Breast epithelium (tissue), 4 donors: Measurements from ENCODE around the gene INTS3. TPM values are rescaled to one million over a fixed set of nuclear protein-coding genes. Genes with fewer than 3 reads are reported as not detected.
A peak's percentile ranks its signal among the peaks of the same experiment; 100 is the strongest.

Source experiments
- DNase-seq, 2 donors: peaks; one replicate each; pipeline ENCODE4 v3.0.0-alpha.2; 2019; ENCODE audit warnings: low spot score in 2 of 2
- H3K27ac ChIP-seq, 2 donors: fragments of 200-600 bp; sonication (generic) in 1 of 2; one replicate each; pipeline ENCODE4 v1.5.1; 2016 to 2019; ENCODE audit warnings: mild to moderate bottlenecking in 1 of 2
- H3K27me3 ChIP-seq, 2 donors: fragments of 200-600 bp; sonication (generic) in 1 of 2; one replicate each; pipeline versions ENCODE4 v1.5.1 to v1.6.0; 2017 to 2019; ENCODE audit warnings: control low read depth in 1 of 2, mild to moderate bottlenecking in 1 of 2
- H3K36me3 ChIP-seq: fragments of 200-600 bp; one replicate; pipeline ENCODE4 v1.5.1; 2019
- H3K4me1 ChIP-seq, 2 donors: fragments of 200-600 bp; sonication (generic); one replicate each; pipeline ENCODE4 v1.5.1; 2016 to 2019; ENCODE audit warnings: control low read depth in 1 of 2
- H3K4me3 ChIP-seq, 3 donors: fragments of 200-600 bp; sonication (generic); 1 replicate in 2 of 3; 2 replicates in 1 of 3; pipeline ENCODE4 v1.5.1; 2016 to 2019; ENCODE audit warnings: mild to moderate bottlenecking in 3 of 3, moderate library complexity in 2 of 3
- H3K9me3 ChIP-seq, 2 donors: fragments of 200-600 bp; sonication (generic) in 1 of 2; one replicate each; pipeline ENCODE4 v1.5.1; 2016 to 2019; ENCODE audit warnings: control low read depth in 1 of 2
- POLR2A ChIP-seq: fragments of 450-650 bp; IDR thresholded peaks from one replicate; pipeline ENCODE4 v1.6.1; 2016; ENCODE audit warnings: antibody characterized with exemption, mild to moderate bottlenecking, moderate library complexity
- POLR2AphosphoS5 ChIP-seq, 3 donors: sonication (generic); formaldehyde crosslinking; IDR thresholded peaks; one replicate each; pipeline ENCODE4 v1.6.1; 2017; ENCODE audit warnings: antibody characterized with exemption in 3 of 3
- intact Hi-C: fragments of 100-400 bp; cut with DNase I; formaldehyde crosslinking; loops from one replicate; pipeline ENCODE4 v1.15.1; 2023; ENCODE audit warnings: low total_unique reads
- total RNA-seq, 3 donors: library from RNA; depleted of rRNA; stranded (reverse); fragments of >200 nt; gene quantifications; one replicate each; pipeline ENCODE4 v1.1.0, GENCODE V29; 2016
- TF ChIP-seq, protein P1 (sequence below), 3 donors: fragments of 450-650 bp; IDR thresholded peaks; one replicate each; pipeline ENCODE4 v1.5.1; 2016 to 2017; ENCODE audit warnings: antibody characterized with exemption in 3 of 3, mild to moderate bottlenecking in 3 of 3, moderate library complexity in 3 of 3

Gene INTS3
- total RNA-seq, 3 donors from 2014 or later, result 46.5 to 53.4 (median 51.7) TPM

DNA sequence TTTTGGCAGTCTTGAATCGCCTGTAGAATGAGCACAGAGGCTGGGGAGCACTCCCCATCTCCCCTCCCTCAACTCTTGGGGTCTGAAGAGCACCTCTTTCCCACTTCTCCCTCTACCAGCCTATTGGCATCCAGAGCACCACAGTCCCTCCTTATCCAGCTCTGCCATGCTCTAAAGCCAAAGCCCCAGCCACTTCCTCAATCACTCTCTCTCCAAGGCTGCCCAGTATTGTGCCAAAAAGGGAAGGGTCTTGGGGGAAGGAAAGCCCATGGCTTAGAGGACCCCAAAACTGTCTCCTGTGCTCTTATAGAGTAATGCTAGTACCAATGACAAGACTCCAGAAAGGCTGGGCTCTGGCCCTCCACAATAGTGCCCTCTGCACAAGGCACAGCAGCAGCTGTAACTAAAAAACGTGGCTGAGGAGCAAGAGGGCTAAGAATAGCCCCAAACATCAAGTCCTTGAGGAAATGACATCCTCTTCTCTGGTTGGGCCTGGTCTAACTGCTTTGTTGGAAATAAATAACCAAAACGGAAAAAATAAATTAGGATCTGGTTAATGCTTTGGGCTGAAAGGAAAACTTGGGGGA is 75.7 kb downstream of the INTS3 start:
- Histone ChIP-seq H3K27me3 (no peaks in the 10 kb centered on the region), H3K36me3 (no peaks in the 10 kb centered on the region), H3K27ac (peak overlapping the region in 1 of 2 donors; percentile 52), H3K4me1 (no peaks in the 10 kb centered on the region), H3K4me3 (no peak overlapping the region), H3K9me3 (no peaks in the 10 kb centered on the region)
- TF ChIP-seq POLR2AphosphoS5 (IDR thresholded peaks at IDR 0.05) (no peak), POLR2A (no peak)
- TF ChIP-seq, protein P1, sequence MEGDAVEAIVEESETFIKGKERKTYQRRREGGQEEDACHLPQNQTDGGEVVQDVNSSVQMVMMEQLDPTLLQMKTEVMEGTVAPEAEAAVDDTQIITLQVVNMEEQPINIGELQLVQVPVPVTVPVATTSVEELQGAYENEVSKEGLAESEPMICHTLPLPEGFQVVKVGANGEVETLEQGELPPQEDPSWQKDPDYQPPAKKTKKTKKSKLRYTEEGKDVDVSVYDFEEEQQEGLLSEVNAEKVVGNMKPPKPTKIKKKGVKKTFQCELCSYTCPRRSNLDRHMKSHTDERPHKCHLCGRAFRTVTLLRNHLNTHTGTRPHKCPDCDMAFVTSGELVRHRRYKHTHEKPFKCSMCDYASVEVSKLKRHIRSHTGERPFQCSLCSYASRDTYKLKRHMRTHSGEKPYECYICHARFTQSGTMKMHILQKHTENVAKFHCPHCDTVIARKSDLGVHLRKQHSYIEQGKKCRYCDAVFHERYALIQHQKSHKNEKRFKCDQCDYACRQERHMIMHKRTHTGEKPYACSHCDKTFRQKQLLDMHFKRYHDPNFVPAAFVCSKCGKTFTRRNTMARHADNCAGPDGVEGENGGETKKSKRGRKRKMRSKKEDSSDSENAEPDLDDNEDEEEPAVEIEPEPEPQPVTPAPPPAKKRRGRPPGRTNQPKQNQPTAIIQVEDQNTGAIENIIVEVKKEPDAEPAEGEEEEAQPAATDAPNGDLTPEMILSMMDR (IDR thresholded peaks at IDR 0.05), result no peak
- intact Hi-C loops, result no loop called here
- DNase-seq, result no peak

DNA sequence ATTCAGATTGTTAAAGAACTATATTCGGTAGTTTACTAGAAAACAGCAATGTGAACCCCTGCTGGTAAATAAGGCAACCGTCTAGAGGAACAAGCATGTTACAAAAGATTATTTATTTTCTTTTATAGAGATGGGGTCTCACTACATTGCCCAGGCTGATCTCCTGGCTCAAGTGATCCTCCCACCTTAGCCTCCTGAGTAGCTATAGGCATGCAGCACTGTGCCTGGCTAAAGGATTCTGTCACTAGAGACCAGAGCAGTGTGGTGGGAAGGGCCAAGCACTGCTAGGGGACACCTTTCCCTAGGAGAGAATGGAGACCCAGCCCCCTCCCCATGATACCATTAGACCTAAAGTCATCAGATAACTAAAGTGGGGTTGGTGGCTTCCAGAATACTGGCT is 76.3 kb downstream of the INTS3 start:
- H3K4me3 ChIP-seq, result no peak overlapping the region
- DNase-seq, result no peak
- H3K9me3 ChIP-seq, result no peaks in the 10 kb centered on the region
- peak overlapping the region in 1 of 2 donors; percentile 13 for H3K27ac ChIP-seq
- no peaks in the 10 kb centered on the region for H3K27me3 ChIP-seq
- intact Hi-C loops, result no loop called here
- TF ChIP-seq, protein P1 (IDR thresholded peaks at IDR 0.05), result no peak
- TF ChIP-seq POLR2A (no peak), POLR2AphosphoS5 (IDR thresholded peaks at IDR 0.05) (no peak)
- H3K36me3 ChIP-seq, result no peaks in the 10 kb centered on the region
- no peaks in the 10 kb centered on the region for H3K4me1 ChIP-seq

GRCh38 chr1:153805042-153805745 is 77.3 kb downstream of the INTS3 start:
- no peak overlapping the region for H3K4me3 ChIP-seq
- no peaks in the 10 kb centered on the region for H3K27me3 ChIP-seq
- intact Hi-C loops, result no loop called here
- H3K27ac ChIP-seq, result peak overlapping the region; percentile 56 to 62
- no peaks in the 10 kb centered on the region for H3K4me1 ChIP-seq
- TF ChIP-seq POLR2A (no peak), POLR2AphosphoS5 (IDR thresholded peaks at IDR 0.05) (peak in 1 of 3 donors; percentile 25)
- peak in 1 of 2 donors; percentile 45 for DNase-seq
- peaks cover 5% of the 10 kb centered on the region for H3K36me3 ChIP-seq
- no peaks in the 10 kb centered on the region for H3K9me3 ChIP-seq

- no peak for TF ChIP-seq POLR2A
- TF ChIP-seq, protein P1 (IDR thresholded peaks at IDR 0.05), result no peak
- no peak for TF ChIP-seq POLR2AphosphoS5 (IDR thresholded peaks at IDR 0.05)
- peaks cover 6% of the 10 kb centered on the region for H3K36me3 ChIP-seq
Measured at GRCh38 chr1:153805886-153806719, 78.3 kb downstream of the INTS3 start.

GRCh38 chr1:153816283-153816889 is 88.5 kb downstream of the INTS3 start:
- TF ChIP-seq, protein P1 (IDR thresholded peaks at IDR 0.05), result no peak
- TF ChIP-seq POLR2AphosphoS5 (IDR thresholded peaks at IDR 0.05) (no peak), POLR2A (no peak)
- no peaks in the 10 kb centered on the region for H3K9me3 ChIP-seq
- no peak for DNase-seq
- peak overlapping the region in 1 of 2 donors; percentile 30 for H3K27ac ChIP-seq
- intact Hi-C loops, result no loop called here
- H3K27me3 ChIP-seq, result no peaks in the 10 kb centered on the region
- H3K36me3 ChIP-seq, result peaks cover 17% of the 10 kb centered on the region
- no peaks in the 10 kb centered on the region for H3K4me1 ChIP-seq
- H3K4me3 ChIP-seq, result no peak overlapping the region

More at GRCh38 chr1:153805886-153806719, 78.3 kb downstream of the INTS3 start:
- Histone ChIP-seq H3K27me3 (no peaks in the 10 kb centered on the region), H3K9me3 (no peaks in the 10 kb centered on the region), H3K4me3 (no peak overlapping the region), H3K4me1 (no peaks in the 10 kb centered on the region), H3K27ac (peak overlapping the region; percentile 19 to 56)
- DNase-seq, result no peak
- intact Hi-C loops, result no loop called here
